Tibial artery (tissue), 4 donors: ENCODE measurements around the gene MSH2.

Experiments
- DNase-seq, 2 donors: peaks; one replicate each; pipeline ENCODE4 v3.0.0-alpha.2; 2019
- H3K27ac ChIP-seq, 2 donors: fragments of 200-600 bp; sonication (generic) in 1 of 2; 1 replicate in 1 of 2; 2 replicates in 1 of 2; pipeline ENCODE4 v1.5.1; 2018 to 2019; ENCODE audit warnings: mild to moderate bottlenecking in 1 of 2
- H3K27me3 ChIP-seq, 2 donors: fragments of 200-600 bp; sonication (generic) in 1 of 2; one replicate each; pipeline versions ENCODE4 v1.5.1 to v1.6.0; 2016 to 2019
- H3K36me3 ChIP-seq, 3 donors: fragments of 200-600 bp; sonication (generic) in 2 of 3; one replicate each; pipeline ENCODE4 v1.5.1; 2016 to 2019; ENCODE audit warnings: mild to moderate bottlenecking in 2 of 3
- H3K4me1 ChIP-seq, 4 donors: fragments of 200-600 bp; sonication (generic) in 2 of 4; 1 replicate in 3 of 4; 2 replicates in 1 of 4; pipeline ENCODE4 v1.5.1; 2016 to 2019
- H3K4me3 ChIP-seq, 2 donors: fragments of 200-600 bp; sonication (generic) in 1 of 2; 1 replicate in 1 of 2; 2 replicates in 1 of 2; pipeline ENCODE4 v1.5.1; 2018 to 2019; ENCODE audit warnings: mild to moderate bottlenecking in 2 of 2
- H3K9me3 ChIP-seq, 3 donors: fragments of 200-600 bp; sonication (generic) in 1 of 3; one replicate each; pipeline ENCODE4 v1.5.1; 2016 to 2019
- intact Hi-C: fragments of 100-400 bp; cut with DNase I; formaldehyde crosslinking; loops from one replicate; pipeline ENCODE4 v1.15.0; 2023; ENCODE audit warnings: low total_unique reads
- TF ChIP-seq, protein P1 (sequence below), 2 experiments: fragments of 200-600 bp in 1 of 2; fragments of 450-650 bp in 1 of 2; IDR thresholded peaks; one replicate each; pipeline ENCODE4 v1.5.1; 2017 to 2019; ENCODE audit warnings: antibody characterized with exemption in 2 of 2, mild to moderate bottlenecking in 1 of 2, moderate library complexity in 1 of 2

MSH2 gene

GRCh38 chr2:47506024-47506423 lies 103.1 kb downstream of the MSH2 start:
- H3K4me1 ChIP-seq: no peaks in the 10 kb centered on the region
- intact Hi-C loops: no loop called here
- TF ChIP-seq, protein P1, sequence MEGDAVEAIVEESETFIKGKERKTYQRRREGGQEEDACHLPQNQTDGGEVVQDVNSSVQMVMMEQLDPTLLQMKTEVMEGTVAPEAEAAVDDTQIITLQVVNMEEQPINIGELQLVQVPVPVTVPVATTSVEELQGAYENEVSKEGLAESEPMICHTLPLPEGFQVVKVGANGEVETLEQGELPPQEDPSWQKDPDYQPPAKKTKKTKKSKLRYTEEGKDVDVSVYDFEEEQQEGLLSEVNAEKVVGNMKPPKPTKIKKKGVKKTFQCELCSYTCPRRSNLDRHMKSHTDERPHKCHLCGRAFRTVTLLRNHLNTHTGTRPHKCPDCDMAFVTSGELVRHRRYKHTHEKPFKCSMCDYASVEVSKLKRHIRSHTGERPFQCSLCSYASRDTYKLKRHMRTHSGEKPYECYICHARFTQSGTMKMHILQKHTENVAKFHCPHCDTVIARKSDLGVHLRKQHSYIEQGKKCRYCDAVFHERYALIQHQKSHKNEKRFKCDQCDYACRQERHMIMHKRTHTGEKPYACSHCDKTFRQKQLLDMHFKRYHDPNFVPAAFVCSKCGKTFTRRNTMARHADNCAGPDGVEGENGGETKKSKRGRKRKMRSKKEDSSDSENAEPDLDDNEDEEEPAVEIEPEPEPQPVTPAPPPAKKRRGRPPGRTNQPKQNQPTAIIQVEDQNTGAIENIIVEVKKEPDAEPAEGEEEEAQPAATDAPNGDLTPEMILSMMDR (IDR thresholded peaks at IDR 0.05): no peak
- H3K27ac ChIP-seq: no peak overlapping the region
- H3K27me3 ChIP-seq: peaks cover 0 to 2% of the 10 kb centered on the region in 2 donors
- H3K4me3 ChIP-seq: no peak overlapping the region
- H3K36me3 ChIP-seq: no peaks in the 10 kb centered on the region
- DNase-seq: no peak
- peaks cover 0 to 10% (median 0%) of the 10 kb centered on the region in 3 donors for H3K9me3 ChIP-seq

- DNase-seq: no peak
Measured at GRCh38 chr2:47506436-47506835, 103.5 kb downstream of the MSH2 start.

GRCh38 chr2:47508080-47508479 lies 105.1 kb downstream of the MSH2 start:
- TF ChIP-seq, protein P1 (IDR thresholded peaks at IDR 0.05): no peak
- DNase-seq: no peak

More at GRCh38 chr2:47506436-47506835, 103.5 kb downstream of the MSH2 start:
- Histone ChIP-seq H3K27ac (no peak overlapping the region), H3K9me3 (peaks cover 0 to 10% (median 0%) of the 10 kb centered on the region in 3 donors), H3K36me3 (no peaks in the 10 kb centered on the region), H3K4me3 (no peak overlapping the region), H3K27me3 (peaks cover 0 to 2% of the 10 kb centered on the region in 2 donors), H3K4me1 (no peaks in the 10 kb centered on the region)
- TF ChIP-seq, protein P1 (IDR thresholded peaks at IDR 0.05): no peak
- intact Hi-C loops: no loop called here

DNA sequence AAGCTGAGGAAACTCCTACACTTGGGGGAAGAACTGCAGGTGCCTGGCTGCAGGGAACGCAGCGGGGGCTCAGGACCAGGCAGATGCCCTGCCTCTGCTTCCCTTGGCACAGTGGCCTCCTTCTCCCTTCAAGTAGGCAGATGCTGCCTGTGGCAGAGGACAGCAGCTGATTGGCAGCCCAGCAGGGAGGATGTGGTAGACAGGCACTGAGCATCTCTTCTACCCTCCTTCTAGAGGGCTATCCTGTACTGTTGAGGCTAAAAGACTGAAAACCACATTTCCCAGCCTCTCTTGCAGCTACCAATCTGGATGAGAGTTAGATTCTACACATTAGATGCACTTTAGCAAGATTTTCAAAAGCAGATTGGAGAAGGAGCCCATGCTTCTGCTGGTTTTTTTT lies 105.7 kb downstream of the MSH2 start:
- H3K27me3 ChIP-seq: peaks cover 0 to 2% of the 10 kb centered on the region in 2 donors
- DNase-seq: no peak
- no peak overlapping the region for H3K4me3 ChIP-seq
- peaks cover 0 to 10% (median 0%) of the 10 kb centered on the region in 3 donors for H3K9me3 ChIP-seq
- no peak overlapping the region for H3K27ac ChIP-seq
- H3K36me3 ChIP-seq: no peaks in the 10 kb centered on the region
- no peaks in the 10 kb centered on the region for H3K4me1 ChIP-seq
- TF ChIP-seq, protein P1 (IDR thresholded peaks at IDR 0.05): no peak
- intact Hi-C loops: no loop called here

More at GRCh38 chr2:47508080-47508479, 105.1 kb downstream of the MSH2 start:
- H3K27me3 ChIP-seq: peaks cover 0 to 2% of the 10 kb centered on the region in 2 donors
- H3K4me3 ChIP-seq: no peak overlapping the region
- intact Hi-C loops: no loop called here
- H3K36me3 ChIP-seq: no peaks in the 10 kb centered on the region
- no peak overlapping the region for H3K27ac ChIP-seq
- no peaks in the 10 kb centered on the region for H3K4me1 ChIP-seq
- H3K9me3 ChIP-seq: peaks cover 0 to 10% (median 0%) of the 10 kb centered on the region in 3 donors

GRCh38 chr2:47509250-47509649 lies 106.3 kb downstream of the MSH2 start:
- DNase-seq: no peak
- no peak overlapping the region for H3K27ac ChIP-seq
- TF ChIP-seq, protein P1 (IDR thresholded peaks at IDR 0.05): no peak
- intact Hi-C loops: no loop called here
- peaks cover 0 to 2% of the 10 kb centered on the region in 2 donors for H3K27me3 ChIP-seq
- no peaks in the 10 kb centered on the region for H3K36me3 ChIP-seq
- H3K9me3 ChIP-seq: peaks cover 0 to 10% (median 0%) of the 10 kb centered on the region in 3 donors
- H3K4me1 ChIP-seq: no peaks in the 10 kb centered on the region
- H3K4me3 ChIP-seq: no peak overlapping the region
